GM18517 (cell line): ENCODE measurements around the gene TBX4.

ENCODE experiments used
- ATAC-seq: cut with Tn5 transposase; IDR thresholded peaks from one replicate; pipeline ENCODE4 v1.9.1; 2021; ENCODE audit warnings: mild to moderate bottlenecking, moderate library complexity; ENCODE audit not compliant: unreplicated experiment

Gene TBX4

GRCh38 chr17:61453566-61454380, 1.6 kb downstream of the TBX4 start:
- ATAC-seq: no peak

GRCh38 chr17:61454381-61455323, 2.4 kb downstream of the TBX4 start:
- ATAC-seq: no peak

- no peak for ATAC-seq
These were observed 3.3 kb downstream of the TBX4 start for GRCh38 chr17:61455324-61456060.

- ATAC-seq: no peak
These were observed 3.9 kb downstream of the TBX4 start for GRCh38 chr17:61456061-61456681.

GRCh38 chr17:61456688-61457225, 4.5 kb downstream of the TBX4 start:
- ATAC-seq: no peak

GRCh38 chr17:61457226-61457983, 5.2 kb downstream of the TBX4 start:
- ATAC-seq: no peak

GRCh38 chr17:61458000-61458399, 5.8 kb downstream of the TBX4 start:
- no peak for ATAC-seq

- no peak for ATAC-seq
These were observed 6.4 kb downstream of the TBX4 start for GRCh38 chr17:61458421-61459141.

- no peak for ATAC-seq
These were observed 7.1 kb downstream of the TBX4 start for GRCh38 chr17:61459142-61459809.

GRCh38 chr17:61459939-61460718, 7.9 kb downstream of the TBX4 start:
- ATAC-seq: no peak

- ATAC-seq: no peak
These were observed 8.8 kb downstream of the TBX4 start for GRCh38 chr17:61460796-61461585.

- no peak for ATAC-seq
These were observed 9.4 kb downstream of the TBX4 start for GRCh38 chr17:61461586-61461966.

- ATAC-seq: no peak
These were observed 9.9 kb downstream of the TBX4 start for GRCh38 chr17:61461967-61462718.

- ATAC-seq: no peak
These were observed 10.6 kb downstream of the TBX4 start for GRCh38 chr17:61462719-61463315.

GRCh38 chr17:61463316-61464129, 11.3 kb downstream of the TBX4 start:
- no peak for ATAC-seq
